Neural progenitor cell (in vitro differentiated cells): ENCODE data around the gene CD8B. TPM values are rescaled to one million over a fixed set of nuclear protein-coding genes. Genes with fewer than 3 reads are reported as not detected.

Experiments
- DNase-seq: peaks from one replicate; pipeline ENCODE4 v3.0.0-alpha.2; 2016; ENCODE audit warnings: low spot score
- H2AFZ ChIP-seq: fragments of 200-600 bp; sonication (generic); replicated peaks from 2 replicates; pipeline ENCODE4 v1.6.1; 2016; ENCODE audit warnings: antibody characterized with exemption
- H3F3A ChIP-seq: fragments of 200-600 bp; sonication (generic); 2 replicates; pipeline ENCODE4 v1.6.1; 2016; ENCODE audit warnings: antibody characterized with exemption, low read depth
- H3K27ac ChIP-seq: fragments of 200-600 bp; sonication (generic); 2 replicates; pipeline ENCODE4 v1.5.1; 2016; ENCODE audit warnings: mild to moderate bottlenecking
- H3K27me3 ChIP-seq: fragments of 200-600 bp; sonication (generic); 2 replicates; pipeline ENCODE4 v1.6.1; 2016; ENCODE audit warnings: mild to moderate bottlenecking, moderate library complexity
- H3K36me3 ChIP-seq: fragments of 200-600 bp; sonication (generic); 2 replicates; pipeline ENCODE4 v1.5.1; 2016
- H3K4me1 ChIP-seq: fragments of 200-600 bp; sonication (generic); 2 replicates; pipeline ENCODE4 v1.6.1; 2016; ENCODE audit warnings: mixed run types
- H3K4me2 ChIP-seq: fragments of 200-600 bp; sonication (generic); 2 replicates; pipeline ENCODE4 v1.6.1; 2016
- H3K4me3 ChIP-seq: fragments of 200-600 bp; sonication (generic); 2 replicates; pipeline ENCODE4 v1.5.1; 2016
- H3K79me2 ChIP-seq: fragments of 200-600 bp; sonication (generic); 2 replicates; pipeline ENCODE4 v1.6.1; 2016; ENCODE audit warnings: low read depth
- H3K9ac ChIP-seq: fragments of 200-600 bp; sonication (generic); 2 replicates; pipeline ENCODE4 v1.6.1; 2016
- H3K9me3 ChIP-seq: fragments of 200-600 bp; sonication (generic); 2 replicates; pipeline ENCODE4 v1.5.1; 2016; ENCODE audit warnings: low read depth
- H4K20me1 ChIP-seq: fragments of 200-600 bp; sonication (generic); 2 replicates; pipeline ENCODE4 v1.6.1; 2016; ENCODE audit warnings: low read depth
- H3K27ac Mint-ChIP-seq: 3 replicates; pipeline ENCODE4 v1.8.0; 2021; ENCODE audit warnings: mixed read lengths
- H3K27me3 Mint-ChIP-seq: 2 replicates; pipeline ENCODE4 v1.8.0; 2022; ENCODE audit warnings: low read depth, mild to moderate bottlenecking, inconsistent platforms, moderate library complexity, mixed read lengths; ENCODE audit not compliant: insufficient read depth
- H3K36me3 Mint-ChIP-seq: 3 replicates; pipeline ENCODE4 v1.8.0; 2021; ENCODE audit warnings: mixed read lengths
- H3K4me1 Mint-ChIP-seq: 3 replicates; pipeline ENCODE4 v1.8.0; 2021; ENCODE audit warnings: mixed read lengths
- H3K4me3 Mint-ChIP-seq: 3 replicates; pipeline ENCODE4 v1.8.0; 2021; ENCODE audit warnings: mild to moderate bottlenecking, moderate library complexity, mixed read lengths
- H3K9me3 Mint-ChIP-seq: 3 replicates; pipeline ENCODE4 v1.8.0; 2020; ENCODE audit warnings: mixed read lengths
- EZH2 ChIP-seq: fragments of 200-600 bp; sonication (generic); IDR thresholded peaks from 2 replicates; pipeline ENCODE4 v1.6.1; 2017; ENCODE audit warnings: antibody characterized with exemption, mild to moderate bottlenecking, moderate library complexity
- EZH2phosphoT487 ChIP-seq: fragments of 200-600 bp; sonication (generic); IDR thresholded peaks from 2 replicates; pipeline ENCODE4 v1.6.1; 2017; ENCODE audit warnings: antibody characterized with exemption
- total RNA-seq: library from RNA; depleted of rRNA; stranded (reverse); fragments of >200 nt; gene quantifications from 2 replicates; pipeline ENCODE4 v1.2.3, GENCODE V29; 2015; ENCODE audit warnings: low replicate concordance
- TF ChIP-seq, protein P1 (sequence below): fragments of 200-600 bp; sonication (generic); IDR thresholded peaks from 2 replicates; pipeline ENCODE4 v1.5.1; 2017; ENCODE audit warnings: antibody characterized with exemption, mild to moderate bottlenecking

The CD8B gene
- total RNA-seq, 1 donor from 2014 or later: not detected

DNA sequence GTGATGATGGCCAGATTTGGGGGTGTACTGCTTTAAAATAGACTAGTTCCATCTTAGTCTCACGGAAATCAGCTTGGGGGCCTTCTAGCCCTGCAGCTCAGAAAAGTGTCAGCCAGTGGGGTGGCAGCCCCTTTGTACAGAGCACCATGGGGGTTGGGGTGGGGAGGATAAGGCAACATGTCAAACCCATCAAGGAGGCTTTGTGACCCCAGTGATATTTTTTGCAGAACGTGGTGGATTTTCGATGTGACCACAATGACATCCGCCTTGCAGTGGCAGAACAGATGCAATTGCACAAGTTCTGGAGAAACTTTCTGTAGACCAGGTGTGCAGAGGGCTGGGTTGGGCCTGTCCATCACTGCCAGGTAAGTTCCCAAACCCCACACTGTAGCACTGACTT is 67.9 kb downstream of the CD8B start:
- no peak overlapping the region for H3K27ac ChIP-seq
- no peaks in the 10 kb centered on the region for H3K79me2 ChIP-seq
- H3K36me3 ChIP-seq: no peaks in the 10 kb centered on the region
- H3K27me3 Mint-ChIP-seq: peaks cover 41% of the 10 kb centered on the region
- no peaks in the 10 kb centered on the region for H3K36me3 Mint-ChIP-seq
- TF ChIP-seq, protein P1, sequence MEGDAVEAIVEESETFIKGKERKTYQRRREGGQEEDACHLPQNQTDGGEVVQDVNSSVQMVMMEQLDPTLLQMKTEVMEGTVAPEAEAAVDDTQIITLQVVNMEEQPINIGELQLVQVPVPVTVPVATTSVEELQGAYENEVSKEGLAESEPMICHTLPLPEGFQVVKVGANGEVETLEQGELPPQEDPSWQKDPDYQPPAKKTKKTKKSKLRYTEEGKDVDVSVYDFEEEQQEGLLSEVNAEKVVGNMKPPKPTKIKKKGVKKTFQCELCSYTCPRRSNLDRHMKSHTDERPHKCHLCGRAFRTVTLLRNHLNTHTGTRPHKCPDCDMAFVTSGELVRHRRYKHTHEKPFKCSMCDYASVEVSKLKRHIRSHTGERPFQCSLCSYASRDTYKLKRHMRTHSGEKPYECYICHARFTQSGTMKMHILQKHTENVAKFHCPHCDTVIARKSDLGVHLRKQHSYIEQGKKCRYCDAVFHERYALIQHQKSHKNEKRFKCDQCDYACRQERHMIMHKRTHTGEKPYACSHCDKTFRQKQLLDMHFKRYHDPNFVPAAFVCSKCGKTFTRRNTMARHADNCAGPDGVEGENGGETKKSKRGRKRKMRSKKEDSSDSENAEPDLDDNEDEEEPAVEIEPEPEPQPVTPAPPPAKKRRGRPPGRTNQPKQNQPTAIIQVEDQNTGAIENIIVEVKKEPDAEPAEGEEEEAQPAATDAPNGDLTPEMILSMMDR: no peak
- no peak for TF ChIP-seq EZH2phosphoT487
- no peak for TF ChIP-seq EZH2
- no peak overlapping the region for H3K27ac Mint-ChIP-seq
- no peak overlapping the region for H3K4me3 Mint-ChIP-seq
- H3K9ac ChIP-seq: no peak overlapping the region
- no peak overlapping the region for H3K4me2 ChIP-seq
- H3K4me1 Mint-ChIP-seq: peaks cover 13% of the 10 kb centered on the region
- peaks cover 7% of the 10 kb centered on the region for H3K4me1 ChIP-seq
- no peaks in the 10 kb centered on the region for H3F3A ChIP-seq
- peaks cover 26% of the 10 kb centered on the region for H3K9me3 Mint-ChIP-seq
- H4K20me1 ChIP-seq: peaks cover 3% of the 10 kb centered on the region
- no peak overlapping the region for H2AFZ ChIP-seq
- H3K4me3 ChIP-seq: no peak overlapping the region
- H3K9me3 ChIP-seq: no peaks in the 10 kb centered on the region
- no peak for DNase-seq
- H3K27me3 ChIP-seq: peaks cover 68% of the 10 kb centered on the region

DNA sequence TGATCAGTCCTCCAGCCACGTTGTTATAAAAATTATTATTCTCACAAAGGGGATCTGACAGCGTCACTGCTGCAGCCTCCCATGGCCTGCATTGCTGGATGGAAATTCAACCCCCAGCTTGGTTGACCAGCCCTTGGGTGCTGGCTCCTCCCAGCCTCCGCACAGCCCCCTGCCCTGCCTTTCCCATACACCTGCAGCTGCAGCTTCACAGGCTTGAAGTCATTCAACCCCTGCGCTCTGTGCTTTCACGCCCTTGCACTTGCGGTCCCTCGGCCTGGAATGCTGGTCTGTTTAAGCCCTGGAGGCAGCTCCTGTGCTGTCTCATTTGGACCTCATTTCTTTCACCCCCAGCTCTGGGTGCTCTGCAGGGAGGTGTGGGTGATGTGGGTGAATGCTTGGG is 70.1 kb downstream of the CD8B start:
- Histone ChIP-seq H3K9ac (no peak overlapping the region), H3F3A (peaks cover 4% of the 10 kb centered on the region), H3K27me3 (peaks cover 87% of the 10 kb centered on the region), H2AFZ (no peak overlapping the region), H3K4me1 (peaks cover 7% of the 10 kb centered on the region), H3K36me3 (no peaks in the 10 kb centered on the region), H3K79me2 (no peaks in the 10 kb centered on the region), H3K27ac (no peak overlapping the region), H3K4me2 (peak overlapping the region; percentile 65), H3K9me3 (no peaks in the 10 kb centered on the region), H4K20me1 (peaks cover 3% of the 10 kb centered on the region), H3K4me3 (peak overlapping the region; percentile 13)
- no peak overlapping the region for H3K27ac Mint-ChIP-seq
- peak; percentile 20 for DNase-seq
- H3K4me1 Mint-ChIP-seq: peaks cover 13% of the 10 kb centered on the region
- TF ChIP-seq EZH2phosphoT487 (no peak), EZH2 (no peak)
- TF ChIP-seq, protein P1: no peak
- no peaks in the 10 kb centered on the region for H3K36me3 Mint-ChIP-seq
- peaks cover 17% of the 10 kb centered on the region for H3K9me3 Mint-ChIP-seq
- H3K27me3 Mint-ChIP-seq: peaks cover 59% of the 10 kb centered on the region
- peak overlapping the region; percentile 82 for H3K4me3 Mint-ChIP-seq

DNA sequence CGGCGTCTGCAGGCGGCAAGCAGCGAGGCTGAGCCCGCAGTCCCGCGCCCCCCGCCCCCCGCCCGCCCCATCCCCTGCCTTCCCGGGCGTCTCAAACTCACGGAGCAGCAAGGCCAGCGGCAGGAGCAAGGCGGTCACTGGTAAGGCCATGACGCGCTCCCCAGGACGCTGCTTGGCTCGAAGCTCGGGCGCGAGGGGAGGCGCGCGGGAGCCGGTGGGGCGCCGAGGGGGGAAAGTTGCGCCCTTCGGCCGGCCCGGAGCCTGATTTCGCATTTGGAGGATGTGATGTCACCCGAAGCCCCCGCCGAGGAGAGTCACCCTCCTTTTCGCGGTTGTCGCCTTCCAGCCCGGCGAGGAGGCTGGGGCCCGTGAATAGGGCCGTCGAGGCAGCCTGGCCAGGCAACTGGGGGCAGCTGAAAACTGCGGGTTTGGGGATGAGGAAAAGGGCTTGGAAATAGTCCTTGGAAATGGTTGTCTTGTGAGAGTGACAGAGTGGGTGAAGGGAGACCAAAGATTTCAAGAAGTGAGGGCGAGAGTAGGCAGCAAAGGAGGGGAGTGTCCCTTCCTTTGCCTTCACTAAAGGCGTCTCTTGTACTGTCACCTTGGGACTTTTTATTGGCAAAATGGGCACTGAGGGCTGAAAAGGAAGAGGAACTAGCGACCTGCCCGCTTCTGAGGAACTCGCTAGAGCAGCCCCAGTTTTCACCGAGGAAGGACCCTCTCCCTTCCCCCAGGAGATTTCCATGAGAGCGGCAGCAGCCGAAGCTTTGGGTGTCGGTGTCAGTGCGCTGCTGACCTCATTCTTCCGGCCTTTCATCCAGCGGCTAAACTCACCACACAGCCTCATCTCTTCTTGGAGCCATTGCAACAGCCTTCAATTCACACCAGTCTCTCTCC is 70.8 kb downstream of the CD8B start, which contains the start of gene CD8A:
Gene CD8A, minus strand, starts transcription at position 238 of the 897 bp plus-strand sequence. Its CDS starts 88 bp downstream, at position 150.
- H3K4me1 ChIP-seq: peaks cover 7% of the 10 kb centered on the region
- no peaks in the 10 kb centered on the region for H3K9me3 ChIP-seq
- peak within 1 kb of the TSS; percentile 82 for H3K4me3 Mint-ChIP-seq
- H4K20me1 ChIP-seq: peaks cover 3% of the 10 kb centered on the region
- H3K4me2 ChIP-seq: peak within 1 kb of the TSS; percentile 65
- DNase-seq: peak; percentile 53
- peaks cover 11% of the 10 kb centered on the region for H3K9me3 Mint-ChIP-seq
- H3K27ac ChIP-seq: no peak within 1 kb of the TSS
- no peaks in the 10 kb centered on the region for H3K36me3 ChIP-seq
- H3K4me3 ChIP-seq: peak within 1 kb of the TSS; percentile 13
- peaks cover 13% of the 10 kb centered on the region for H3K4me1 Mint-ChIP-seq
- no peak within 1 kb of the TSS for H3K27ac Mint-ChIP-seq
- H3K9ac ChIP-seq: no peak within 1 kb of the TSS
- peaks cover 59% of the 10 kb centered on the region for H3K27me3 Mint-ChIP-seq
- TF ChIP-seq EZH2phosphoT487: peak; percentile 82
- peak; percentile 91 for TF ChIP-seq EZH2
- TF ChIP-seq, protein P1: no peak
- H3F3A ChIP-seq: peaks cover 4% of the 10 kb centered on the region
- H3K36me3 Mint-ChIP-seq: no peaks in the 10 kb centered on the region
- H3K79me2 ChIP-seq: no peaks in the 10 kb centered on the region
- peak within 1 kb of the TSS; percentile 6 for H2AFZ ChIP-seq
- H3K27me3 ChIP-seq: peaks cover 93% of the 10 kb centered on the region
